T-cell (primary cell): Measurements from ENCODE around the gene C11orf16. TPM values are rescaled to one million over a fixed set of nuclear protein-coding genes. Genes with fewer than 3 reads are reported as not detected.
"Not testable (repeated sequence)": the region's sequence is repeated elsewhere in the genome, so short reads cannot be mapped to it uniquely, and the experiment has no call there.

Experiments used
- ATAC-seq, 4 experiments: fragments of 200-7000 bp in 3 of 4; fragments of 150-1000 bp in 1 of 4; cut with Tn5 transposase; replicated peaks in 1 of 4; 1 replicate in 3 of 4; 2 replicates in 1 of 4; pipeline ENCODE4 v1.10.0; 2021; ENCODE audit warnings: moderate library complexity in 3 of 4, mild to moderate bottlenecking in 2 of 4, moderate number of reproducible peaks in 1 of 4
- CTCF ChIA-PET, 2 donors: fragments of 300-600 bp; sonication (Branson Sonifier 250); formaldehyde crosslinking; loops; one replicate each; lab custom pipeline; 2022; ENCODE audit warnings: antibody characterized with exemption in 2 of 2; lab: Charles Lee
- POLR2A ChIA-PET, 2 donors: fragments of 300-600 bp; sonication (Branson Sonifier 250); formaldehyde crosslinking; loops; one replicate each; lab custom pipeline; 2022; ENCODE audit warnings: antibody characterized with exemption in 2 of 2; lab: Charles Lee
- DNase-seq, 35 experiments: peaks; one replicate each; pipeline versions ENCODE4 v3.0.0 to v3.0.0-alpha.2; 2013 to 2023
- H3K27ac ChIP-seq: one replicate; pipeline ENCODE4 v1.5.1; 2013; ENCODE audit warnings: low read length
- H3K27me3 ChIP-seq, 2 experiments: replicated peaks in 1 of 2; 1 replicate in 1 of 2; 2 replicates in 1 of 2; pipeline versions ENCODE4 v1.6.1 to v1.7.0; 2013; ENCODE audit warnings: low read length in 1 of 2, mixed read lengths in 1 of 2; ENCODE audit not compliant: control insufficient read depth in 2 of 2, insufficient read depth in 2 of 2; ENCODE audit errors: extremely low read depth in 1 of 2
- H3K36me3 ChIP-seq, 2 donors: 1 replicate in 1 of 2; 2 replicates in 1 of 2; pipeline versions ENCODE4 v1.6.1 to v1.7.0; 2013; ENCODE audit warnings: low read length in 1 of 2; ENCODE audit not compliant: control insufficient read depth in 2 of 2, insufficient read depth in 1 of 2; ENCODE audit errors: extremely low read depth in 1 of 2
- H3K4me1 ChIP-seq, 2 experiments: 1 replicate in 1 of 2; 2 replicates in 1 of 2; pipeline versions ENCODE4 v1.6.1 to v1.7.0; 2013; ENCODE audit warnings: low read length in 2 of 2, mixed read lengths in 1 of 2; ENCODE audit not compliant: insufficient read depth in 2 of 2, control insufficient read depth in 1 of 2; ENCODE audit errors: extremely low read depth in 1 of 2
- H3K4me3 ChIP-seq, 2 donors: 1 replicate in 1 of 2; 2 replicates in 1 of 2; pipeline versions ENCODE4 v1.5.1 to v1.7.0; 2013; ENCODE audit warnings: mild to moderate bottlenecking in 2 of 2, low read length in 1 of 2, moderate library complexity in 1 of 2; ENCODE audit not compliant: control insufficient read depth in 1 of 2; ENCODE audit errors: extremely low read depth in 1 of 2
- H3K9me3 ChIP-seq: 2 replicates; pipeline ENCODE4 v1.7.0; 2013
- H3K27ac Mint-ChIP-seq, 2 donors: one replicate each; pipeline ENCODE4 v1.8.0; 2020 to 2021; ENCODE audit warnings: mild to moderate bottlenecking in 2 of 2, mixed read lengths in 2 of 2
- H3K27me3 Mint-ChIP-seq, 2 donors: one replicate each; pipeline ENCODE4 v1.8.0; 2021 to 2022; ENCODE audit warnings: mixed read lengths in 2 of 2
- H3K36me3 Mint-ChIP-seq: one replicate; pipeline ENCODE4 v1.8.0; 2021; ENCODE audit warnings: mixed read lengths
- H3K4me1 Mint-ChIP-seq, 3 donors: one replicate each; pipeline ENCODE4 v1.8.0; 2020 to 2022; ENCODE audit warnings: mixed read lengths in 3 of 3, mild to moderate bottlenecking in 1 of 3
- H3K4me3 Mint-ChIP-seq, 3 donors: one replicate each; pipeline ENCODE4 v1.8.0; 2020 to 2022; ENCODE audit warnings: mild to moderate bottlenecking in 3 of 3, mixed read lengths in 3 of 3, moderate library complexity in 3 of 3
- H3K9me3 Mint-ChIP-seq, 3 donors: one replicate each; pipeline ENCODE4 v1.8.0; 2020 to 2022; ENCODE audit warnings: mixed read lengths in 3 of 3
- WGBS: methylation state at CpG from one replicate; pipeline ENCODE4 v1.1.5; 2013; ENCODE audit warnings: missing lambda C conversion rate; ENCODE audit not compliant: insufficient coverage; 5-methylcytosine and 5-hydroxymethylcytosine counted together
- total RNA-seq, 35 experiments: library from RNA in 6 of 35; stranded (reverse) in 6 of 35; fragments of 120-200 nt in 1 of 35; gene quantifications; one replicate each; pipeline versions ENCODE4 v1.2.1 to v1.2.4 and lab custom pipeline; 2013 to 2026

The C11orf16 gene
- total RNA-seq, 5 donors from 2014 or later (not counting 1 experiment from before 2014, with no cell fraction given): not detected

DNA sequence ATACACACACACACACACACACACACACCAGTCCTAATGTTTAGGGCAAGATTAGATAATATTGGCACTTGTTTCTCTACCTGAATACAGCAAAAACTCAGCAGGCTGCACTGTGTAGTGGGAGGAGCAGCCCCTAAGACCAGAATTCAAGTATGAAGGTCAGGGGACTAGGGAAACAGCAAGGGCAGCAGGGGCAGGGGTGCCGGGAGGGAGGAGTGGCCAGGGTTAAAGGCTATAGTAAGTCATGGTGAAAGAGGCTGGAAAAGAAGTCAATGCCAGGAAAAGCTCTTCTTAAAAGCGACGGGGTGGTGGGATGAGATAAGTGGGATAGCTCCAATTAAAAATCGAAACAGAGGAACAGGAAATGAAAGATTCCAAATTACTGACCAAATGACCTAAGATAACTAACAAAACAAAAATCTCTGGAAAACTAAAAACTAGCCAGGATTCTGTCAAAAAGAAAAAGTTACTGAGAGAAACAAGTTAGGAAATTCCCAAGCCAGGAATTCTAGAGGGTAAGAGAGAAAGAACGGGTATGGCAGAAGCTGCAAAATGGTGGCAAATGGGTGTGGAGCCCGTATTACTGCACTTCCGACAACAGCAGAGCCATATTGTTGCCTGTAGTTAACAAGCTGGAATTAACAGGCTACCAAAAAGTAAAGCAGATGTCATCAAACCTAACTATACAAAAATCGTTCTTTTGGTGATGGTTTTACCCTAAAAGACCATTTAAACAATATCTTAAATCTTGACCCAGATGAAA lies 8.8 kb upstream of the C11orf16 start:
- no peak overlapping the region for H3K27ac ChIP-seq
- H3K4me1 ChIP-seq: no peaks in the 10 kb centered on the region
- H3K27me3 ChIP-seq: no peaks in the 10 kb centered on the region
- ChIA-PET CTCF (interaction anchor here in 1 of 2 donors (0.8 kb wide), 1 partner anchor 18 kb away, joined by 3 read pairs; no protein-coding TSS in a partner anchor), POLR2A (no interaction called here)
- H3K36me3 Mint-ChIP-seq: peaks cover 4% of the 10 kb centered on the region
- peaks cover 0 to 3% of the 10 kb centered on the region in 2 donors for H3K27me3 Mint-ChIP-seq
- DNase-seq (no peak), ATAC-seq (no peak)
- H3K4me3 Mint-ChIP-seq: no peak overlapping the region
- H3K9me3 Mint-ChIP-seq: no peaks in the 10 kb centered on the region
- H3K36me3 ChIP-seq: no peaks in the 10 kb centered on the region
- H3K9me3 ChIP-seq: no peaks in the 10 kb centered on the region
- H3K4me1 Mint-ChIP-seq: no peaks in the 10 kb centered on the region
- H3K4me3 ChIP-seq: no peak overlapping the region
- no peak overlapping the region for H3K27ac Mint-ChIP-seq
- WGBS: 97% methylated on average over 4 of the region's 8 CpGs

- Histone ChIP-seq H3K9me3 (no peaks in the 10 kb centered on the region), H3K27me3 (no peaks in the 10 kb centered on the region), H3K4me3 (no peak overlapping the region), H3K27ac (no peak overlapping the region), H3K36me3 (no peaks in the 10 kb centered on the region), H3K4me1 (no peaks in the 10 kb centered on the region)
- no peak for ATAC-seq
- Mint-ChIP-seq H3K27ac (no peak overlapping the region), H3K9me3 (no peaks in the 10 kb centered on the region), H3K27me3 (peaks cover 0 to 3% of the 10 kb centered on the region in 2 donors), H3K4me1 (peaks cover 0 to 6% (median 0%) of the 10 kb centered on the region in 3 donors), H3K36me3 (no peaks in the 10 kb centered on the region), H3K4me3 (no peak overlapping the region)
- 92% methylated on average over 13 of the region's 14 CpGs for WGBS
- CTCF ChIA-PET: interaction anchor here in 1 of 2 donors (0.9 kb wide), 1 partner anchor 23 kb away, joined by 3 read pairs; no protein-coding TSS in a partner anchor
- DNase-seq: no peak
- POLR2A ChIA-PET: no interaction called here
Observed at GRCh38 chr11:8937659-8938058, 4.9 kb upstream of the C11orf16 start.

GRCh38 chr11:8937159-8937558 lies 4.4 kb upstream of the C11orf16 start:
- 60% methylated on average over 1 of the region's 10 CpGs for WGBS
- Histone ChIP-seq H3K9me3 (no peaks in the 10 kb centered on the region), H3K4me1 (no peaks in the 10 kb centered on the region), H3K36me3 (no peaks in the 10 kb centered on the region), H3K27ac (no peak overlapping the region), H3K4me3 (no peak overlapping the region), H3K27me3 (no peaks in the 10 kb centered on the region)
- ChIA-PET CTCF (interaction anchor here in 1 of 2 donors (0.9 kb wide), 1 partner anchor 23 kb away, joined by 3 read pairs; no protein-coding TSS in a partner anchor), POLR2A (no interaction called here)
- no peak overlapping the region for H3K4me3 Mint-ChIP-seq
- no peaks in the 10 kb centered on the region for H3K9me3 Mint-ChIP-seq
- peaks cover 0 to 6% (median 0%) of the 10 kb centered on the region in 3 donors for H3K4me1 Mint-ChIP-seq
- DNase-seq (no peak), ATAC-seq (no peak)
- peaks cover 0 to 3% of the 10 kb centered on the region in 2 donors for H3K27me3 Mint-ChIP-seq
- H3K36me3 Mint-ChIP-seq: no peaks in the 10 kb centered on the region
- no peak overlapping the region for H3K27ac Mint-ChIP-seq

DNA sequence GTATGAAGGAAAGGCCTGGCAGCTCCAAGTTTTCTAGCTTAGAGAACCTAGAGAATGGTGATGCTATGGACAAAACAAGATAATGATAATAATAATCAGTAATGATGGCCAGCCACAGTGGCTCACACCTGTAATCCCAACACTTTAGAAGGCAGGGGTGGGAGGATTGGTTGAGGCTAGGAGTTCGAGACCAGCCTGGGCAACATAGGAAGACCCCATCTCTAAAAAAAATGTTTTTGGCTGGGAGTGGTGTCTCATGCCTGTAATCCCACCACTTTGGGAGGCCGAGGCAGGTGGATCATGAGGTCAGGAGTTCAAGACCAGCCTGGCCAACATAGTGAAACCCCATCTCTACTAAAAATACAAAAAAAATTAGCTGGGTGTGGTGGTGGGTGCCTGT lies 3.0 kb upstream of the C11orf16 start:
- CTCF ChIA-PET, H3K36me3 ChIP-seq, H3K27ac Mint-ChIP-seq, H3K27ac ChIP-seq, H3K4me3 ChIP-seq, ATAC-seq, DNase-seq, H3K9me3 ChIP-seq, H3K27me3 ChIP-seq, POLR2A ChIA-PET, H3K4me1 Mint-ChIP-seq, H3K4me1 ChIP-seq, H3K36me3 Mint-ChIP-seq, H3K9me3 Mint-ChIP-seq, H3K4me3 Mint-ChIP-seq, H3K27me3 Mint-ChIP-seq: not testable (repeated sequence)
- WGBS: no CpG with 5 or more reads among the region's 2 CpGs

DNA sequence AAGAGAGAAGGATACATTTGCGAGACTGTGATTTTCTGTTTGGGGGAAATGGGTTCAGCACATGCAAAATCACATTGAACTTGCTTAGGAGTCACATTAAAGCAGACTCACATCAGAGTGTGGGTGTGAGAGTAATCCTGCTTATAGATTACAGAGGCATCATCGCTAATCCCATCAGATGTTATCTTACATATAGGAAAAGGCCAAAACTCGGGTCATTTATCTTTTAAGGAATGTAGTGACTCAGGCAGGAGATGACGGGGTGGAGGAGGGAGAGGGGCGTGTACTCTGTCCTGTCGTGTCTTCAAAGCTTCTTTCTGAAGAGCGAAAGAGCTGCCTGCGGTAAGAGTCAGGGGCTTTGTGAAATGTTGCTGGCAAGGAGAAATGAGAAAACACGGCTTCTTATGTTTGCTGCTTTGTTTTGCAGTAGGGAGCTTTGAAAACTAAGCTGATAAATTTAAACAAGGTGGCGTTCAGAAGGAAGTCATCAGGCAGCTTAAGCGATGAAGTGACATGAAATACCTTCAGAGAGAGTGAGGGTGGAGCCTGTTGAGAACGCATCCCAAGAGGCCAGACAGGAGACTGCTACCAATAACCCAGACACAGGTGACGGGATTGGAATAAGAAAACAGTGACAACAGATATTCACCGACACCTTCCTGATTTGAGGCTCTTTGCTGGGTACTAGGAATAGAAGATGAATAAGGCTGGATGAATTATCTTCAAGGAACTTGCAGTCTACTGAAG lies 2.2 kb upstream of the C11orf16 start:
- WGBS: 57% methylated on average over 8 of the region's 14 CpGs
- CTCF ChIA-PET: interaction anchor here in 1 of 2 donors (0.7 kb wide), 1 partner anchor 152 kb away, joined by 3 read pairs; no protein-coding TSS in a partner anchor
- DNase-seq (no peak), ATAC-seq (peak in 2 of 4 experiments; percentile 34 to 37)
- H3K27me3 ChIP-seq: no peaks in the 10 kb centered on the region
- Mint-ChIP-seq H3K36me3 (no peaks in the 10 kb centered on the region), H3K4me1 (peaks cover 0 to 6% (median 0%) of the 10 kb centered on the region in 3 donors), H3K27ac (peak overlapping the region in 1 of 2 donors; percentile 62), H3K9me3 (no peaks in the 10 kb centered on the region), H3K4me3 (peak overlapping the region in 2 of 3 donors; percentile 21 to 37), H3K27me3 (no peaks in the 10 kb centered on the region)
- H3K36me3 ChIP-seq: no peaks in the 10 kb centered on the region
- H3K27ac ChIP-seq: no peak overlapping the region
- POLR2A ChIA-PET: interaction anchor here in 1 of 2 donors (0.6 kb wide), 1 partner anchor 23 kb away, joined by 8 read pairs; no protein-coding TSS in a partner anchor
- no peaks in the 10 kb centered on the region for H3K4me1 ChIP-seq
- H3K9me3 ChIP-seq: no peaks in the 10 kb centered on the region
- no peak overlapping the region for H3K4me3 ChIP-seq

GRCh38 chr11:8933931-8934330 lies 1.2 kb upstream of the C11orf16 start:
- no peaks in the 10 kb centered on the region for H3K9me3 ChIP-seq
- no peak overlapping the region for H3K4me3 ChIP-seq
- Mint-ChIP-seq H3K4me1 (peaks cover 0 to 6% (median 0%) of the 10 kb centered on the region in 3 donors), H3K4me3 (no peak overlapping the region), H3K9me3 (no peaks in the 10 kb centered on the region), H3K27me3 (no peaks in the 10 kb centered on the region), H3K36me3 (no peaks in the 10 kb centered on the region), H3K27ac (no peak overlapping the region)
- POLR2A ChIA-PET: no interaction called here
- no peaks in the 10 kb centered on the region for H3K27me3 ChIP-seq
- CTCF ChIA-PET: no interaction called here
- ATAC-seq: no peak
- H3K36me3 ChIP-seq: no peaks in the 10 kb centered on the region
- no peaks in the 10 kb centered on the region for H3K4me1 ChIP-seq
- WGBS: 90% methylated on average over 3 of the region's 6 CpGs
- no peak for DNase-seq
- H3K27ac ChIP-seq: no peak overlapping the region
